NCI-H1417 treated with DMSO at 0.1 percent for 48 hours (cell line): Measurements from ENCODE around the gene PRDM16.

Experiments
- DNase-seq: peaks from one replicate; lab custom pipeline; 2025; lab: John Stamatoyannopoulos, UW

Gene PRDM16

GRCh38 chr1:3464649-3465025 is 395.6 kb downstream of the PRDM16 start:
- no peak for DNase-seq

GRCh38 chr1:3465091-3465934 is 396.3 kb downstream of the PRDM16 start:
- no peak for DNase-seq

- no peak for DNase-seq
Observed at GRCh38 chr1:3465935-3466321, 396.9 kb downstream of the PRDM16 start.

- no peak for DNase-seq
Observed at GRCh38 chr1:3466366-3467075, 397.5 kb downstream of the PRDM16 start.

- no peak for DNase-seq
Observed at GRCh38 chr1:3467096-3468036, 398.4 kb downstream of the PRDM16 start.

- no peak for DNase-seq
Observed at GRCh38 chr1:3468236-3469103, 399.5 kb downstream of the PRDM16 start.

GRCh38 chr1:3469104-3469848 is 400.3 kb downstream of the PRDM16 start:
- DNase-seq, result no peak

GRCh38 chr1:3469849-3470649 is 401.0 kb downstream of the PRDM16 start:
- no peak for DNase-seq

- no peak for DNase-seq
Observed at GRCh38 chr1:3470650-3471355, 401.8 kb downstream of the PRDM16 start.

GRCh38 chr1:3471356-3472087 is 402.5 kb downstream of the PRDM16 start:
- no peak for DNase-seq

- DNase-seq, result no peak
Observed at GRCh38 chr1:3472088-3472850, 403.3 kb downstream of the PRDM16 start.

- no peak for DNase-seq
Observed at GRCh38 chr1:3472906-3473305, 403.9 kb downstream of the PRDM16 start.

- DNase-seq, result no peak
Observed at GRCh38 chr1:3473381-3473844, 404.4 kb downstream of the PRDM16 start.

- no peak for DNase-seq
Observed at GRCh38 chr1:3474016-3474415, 405.0 kb downstream of the PRDM16 start.

GRCh38 chr1:3474421-3474820 is 405.4 kb downstream of the PRDM16 start:
- no peak for DNase-seq

GRCh38 chr1:3475839-3476573 is 407.0 kb downstream of the PRDM16 start:
- DNase-seq, result no peak

GRCh38 chr1:3476666-3477065 is 407.7 kb downstream of the PRDM16 start:
- DNase-seq, result no peak
